Tibial nerve (tissue), 4 donors: ENCODE measurements around the gene CWC22.

Experiments used
- CTCF ChIP-seq, 5 experiments: fragments of 200-600 bp in 3 of 5; fragments of 450-650 bp in 2 of 5; sonication (generic) in 3 of 5; IDR thresholded peaks; one replicate each; pipeline ENCODE4 v1.5.1; 2016 to 2019; ENCODE audit warnings: antibody characterized with exemption in 5 of 5, mild to moderate bottlenecking in 3 of 5, moderate library complexity in 2 of 5
- EP300 ChIP-seq, 2 donors: sonication (generic); formaldehyde crosslinking; IDR thresholded peaks; one replicate each; pipeline ENCODE4 v1.6.1; 2017; ENCODE audit warnings: antibody characterized with exemption in 2 of 2, mild to moderate bottlenecking in 1 of 2
- POLR2A ChIP-seq, 2 donors: fragments of 450-650 bp; IDR thresholded peaks; one replicate each; pipeline ENCODE4 v1.6.1; 2017; ENCODE audit warnings: antibody characterized with exemption in 2 of 2, mild to moderate bottlenecking in 2 of 2, moderate library complexity in 2 of 2

GRCh38 chr2:179974761-179975160, 32.3 kb downstream of the CWC22 start:
- TF ChIP-seq CTCF (IDR thresholded peaks at IDR 0.05) (no peak), EP300 (IDR thresholded peaks at IDR 0.05) (no peak), POLR2A (IDR thresholded peaks at IDR 0.05) (no peak)
